K562 (cell line): ENCODE measurements around the gene SRRT. TPM values are rescaled to one million over a fixed set of nuclear protein-coding genes. Genes with fewer than 3 reads are reported as not detected.

Experiments
- ATAC-seq: fragments of 200-7000 bp; cut with Tn5 transposase; 3 replicates; pipeline ENCODE4 v1.9.1; 2020; ENCODE audit warnings: moderate library complexity
- BruUV-seq: library from RNA; stranded (reverse); fragments of 400-500 nt; replicated peaks from 2 replicates; lab custom pipeline; 2021; lab: Mats Ljungman, UMichigan
- CTCF ChIA-PET: fragments of 300-600 bp; formaldehyde crosslinking; extraction: SDS; loops from one replicate; lab custom pipeline; 2021; ENCODE audit warnings: low intra/inter-chr PET ratio; lab: Yijun Ruan, JAX
- POLR2A ChIA-PET: fragments of 300-600, 350-650 bp; sonication (Branson Sonifier 250); formaldehyde crosslinking; extraction: SDS; loops from one replicate; lab custom pipeline; 2021; ENCODE audit warnings: antibody characterized with exemption, inconsistent platforms; lab: Yijun Ruan, JAX
- DNase-seq, 4 experiments: peaks; one replicate each; pipeline versions ENCODE4 v3.0.0 to v3.0.0-alpha.2; 2011 to 2018; ENCODE audit warnings: low spot score in 3 of 4, mixed read lengths in 3 of 4; ENCODE audit errors: extremely low read depth in 1 of 4
- FAIRE-seq: peaks from 2 replicates; lab custom pipeline; 2011; peaks lifted over from hg19 to GRCh38; lab: Jason Lieb, UNC
- H2AFZ ChIP-seq: 2 replicates; pipeline ENCODE4 v1.6.0; 2011; ENCODE audit warnings: low read depth, low read length, control low read depth, inconsistent platforms
- H3K27ac ChIP-seq: fragments of 200-600 bp; 3 replicates; pipeline ENCODE4 v1.8.0; 2011; ENCODE audit warnings: low read depth, mild to moderate bottlenecking, control low read depth, inconsistent platforms, low read length, moderate library complexity, mixed read lengths; ENCODE audit errors: extremely low read depth
- H3K27me3 ChIP-seq, 2 experiments: fragments of 300-600 bp in 1 of 2; 2 replicates in 1 of 2; 3 replicates in 1 of 2; pipeline versions ENCODE4 v1.6.0 to v1.8.0; 2011; ENCODE audit warnings: inconsistent platforms in 2 of 2, low read length in 2 of 2, mild to moderate bottlenecking in 1 of 2, mixed read lengths in 1 of 2, moderate library complexity in 1 of 2; ENCODE audit not compliant: control insufficient read depth in 2 of 2, insufficient read depth in 2 of 2
- H3K36me3 ChIP-seq: fragments of 300-600 bp; 3 replicates; pipeline ENCODE4 v1.8.0; 2011; ENCODE audit warnings: mild to moderate bottlenecking, low read length, inconsistent platforms; ENCODE audit not compliant: control insufficient read depth, insufficient read depth
- H3K4me1 ChIP-seq, 2 experiments: fragments of 200-600 bp in 1 of 2; replicated peaks in 1 of 2; 2 replicates in 1 of 2; 3 replicates in 1 of 2; pipeline versions ENCODE4 v1.5.1 to v1.8.0; 2011; ENCODE audit warnings: inconsistent platforms in 2 of 2, low read length in 2 of 2, mild to moderate bottlenecking in 1 of 2, mixed read lengths in 1 of 2, moderate library complexity in 1 of 2; ENCODE audit not compliant: control insufficient read depth in 2 of 2, insufficient read depth in 2 of 2
- H3K4me2 ChIP-seq: 2 replicates; pipeline ENCODE4 v1.6.1; 2011; ENCODE audit warnings: low read length, control low read depth, inconsistent platforms, mixed read lengths; ENCODE audit not compliant: insufficient read depth
- H3K4me3 ChIP-seq: fragments of 200-600 bp; sonication (generic), shearing (Covaris generic); 2 replicates; pipeline ENCODE4 v1.5.1; 2016; ENCODE audit warnings: control low read depth, inconsistent platforms
- H3K79me2 ChIP-seq: fragments of 200-600 bp; 3 replicates; pipeline ENCODE4 v1.8.0; 2011; ENCODE audit warnings: low read length, inconsistent platforms; ENCODE audit not compliant: control insufficient read depth, insufficient read depth
- H3K9ac ChIP-seq, 2 experiments: 2 replicates each; pipeline versions ENCODE4 v1.6.0 to v1.6.1; 2011; ENCODE audit warnings: low read depth in 2 of 2, low read length in 2 of 2, control low read depth in 1 of 2, inconsistent platforms in 1 of 2, mild to moderate bottlenecking in 1 of 2, mixed read lengths in 1 of 2; ENCODE audit not compliant: insufficient read depth in 1 of 2
- H3K9me1 ChIP-seq: one replicate; pipeline ENCODE4 v1.6.0; 2011; ENCODE audit warnings: inconsistent platforms, mild to moderate bottlenecking, low read length, moderate library complexity; ENCODE audit not compliant: control insufficient read depth, insufficient read depth
- H3K9me3 ChIP-seq: replicated peaks from 2 replicates; pipeline ENCODE4 v1.5.1; 2011; ENCODE audit warnings: low read depth, low read length, inconsistent platforms; ENCODE audit not compliant: control insufficient read depth, insufficient read depth
- H4K20me1 ChIP-seq: replicated peaks from 2 replicates; pipeline ENCODE4 v1.6.1; 2011; ENCODE audit warnings: low read length, inconsistent platforms, mixed read lengths; ENCODE audit not compliant: control insufficient read depth, insufficient read depth
- XRCC4 ChIP-seq: IDR thresholded peaks from one replicate; pipeline ENCODE4 v1.6.1; 2011; ENCODE audit not compliant: insufficient read depth, insufficient read length; ENCODE audit errors: extremely low read depth
- ZNF165 ChIP-seq: fragments of 250-450 bp; sonication (Bioruptor Pico); IDR thresholded peaks from 2 replicates; pipeline ENCODE4 v1.4.0; 2020; ENCODE audit warnings: borderline replicate concordance
- ZNF347 ChIP-seq: fragments of 450-650 bp; formaldehyde crosslinking; IDR thresholded peaks from 2 replicates; pipeline ENCODE4 v1.4.0; 2020; ENCODE audit warnings: low read depth, mild to moderate bottlenecking, moderate library complexity
- ZNF778 ChIP-seq: fragments of 450-650 bp; formaldehyde crosslinking; IDR thresholded peaks from 2 replicates; pipeline ENCODE4 v1.4.0; 2020; ENCODE audit warnings: mild to moderate bottlenecking, moderate library complexity
- WGBS: fragments of 100-300 bp; shearing (Covaris generic); methylation state at CpG from one replicate; pipeline ENCODE4 v1.1.6; 2016; ENCODE audit warnings: low coverage, mixed read lengths; ENCODE audit not compliant: insufficient coverage; ENCODE audit errors: missing lambda C conversion rate; 5-methylcytosine and 5-hydroxymethylcytosine counted together
- in situ Hi-C: fragments of 300-500 bp; cut with MboI; formaldehyde crosslinking; loops from 4 replicates; pipeline ENCODE4 v1.15.0; 2018; ENCODE audit warnings: inconsistent platforms, mixed read lengths
- intact Hi-C: fragments of 100-400 bp; cut with micrococcal nuclease; formaldehyde crosslinking; loops from 2 replicates; pipeline ENCODE4 v1.14.2; 2022
- polyA plus RNA-seq, 8 experiments: library from polyadenylated mRNA; depleted of rRNA in 4 of 8; stranded (reverse) in 5 of 8; unstranded in 3 of 8; fragments of >200 nt; fragmentation: Nextera tagmentation in 2 of 8; fragmentation: Illumina TruSeq in 1 of 8; extraction: Ambion mirVana in 2 of 8; extraction: Trizol in 1 of 8; gene quantifications; 2 replicates each; pipeline versions ENCODE4 v1.2.1 to v1.2.3, GENCODE V29; 2011 to 2014; ENCODE audit warnings: inconsistent platforms in 1 of 8, missing spikeins in 1 of 8
- total RNA-seq, 7 experiments: library from RNA; depleted of rRNA in 6 of 7; stranded (reverse); fragments of >200 nt in 6 of 7; fragmentation: Illumina TruSeq in 2 of 7; extraction: Trizol in 2 of 7; gene quantifications; 2 replicates each; pipeline versions ENCODE4 v1.2.1 to v1.2.3, GENCODE V29; 2011 to 2021; ENCODE audit warnings: low replicate concordance in 1 of 7
- TF ChIP-seq, protein P1 (sequence below): fragments of 450-650 bp; conservative IDR thresholded peaks from 2 replicates; pipeline ENCODE4 v1.6.1; 2016; ENCODE audit warnings: missing genetic modification characterization, low read depth, mild to moderate bottlenecking, control low read depth, missing compliant biosample characterization

Gene SRRT
- total and polyA plus RNA-seq, 9 of the 15 experiments (the other 6 are each of a cell fraction or from before 2014, with no cell fraction given) = 10.3 to 263 (median 84.4) TPM

DNA sequence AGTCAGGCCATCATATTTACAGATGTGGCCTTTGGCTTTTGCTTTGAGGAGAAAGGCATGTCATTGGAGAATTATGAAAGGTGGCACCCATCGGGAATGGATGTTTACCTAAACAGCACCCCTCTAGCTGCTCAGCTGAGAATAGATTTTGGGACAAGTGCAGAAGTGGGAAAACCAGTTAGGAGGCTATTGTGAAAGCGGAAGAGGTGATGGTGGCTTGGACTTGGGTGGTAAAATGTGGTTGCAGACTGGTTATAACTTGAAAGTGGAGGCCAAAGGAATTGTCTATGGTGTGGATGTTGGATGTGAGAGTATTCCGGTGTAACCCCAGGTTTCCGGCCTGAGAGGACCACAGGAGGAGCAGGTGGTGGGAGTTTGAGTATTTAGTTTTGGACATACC is 27.5 kb upstream of the SRRT start:
- POLR2A ChIA-PET = interaction anchor here (1.3 kb wide), 1 partner anchor 42 kb away, joined by 4 read pairs; no protein-coding TSS in a partner anchor
- no peaks in the 10 kb centered on the region for H3K27me3 ChIP-seq
- ATAC-seq (no peak), DNase-seq (no peak), FAIRE-seq (no peak)
- WGBS = 97% methylated on average over 4 of the region's 4 CpGs
- no TSS peak for BruUV-seq
- no peaks in the 10 kb centered on the region for H4K20me1 ChIP-seq
- H3K4me3 ChIP-seq = no peak overlapping the region
- TF ChIP-seq ZNF778 (CRISPR knock-in tag) (no peak), XRCC4 (no peak), ZNF347 (CRISPR knock-in tag) (no peak), ZNF165 (CRISPR knock-in tag) (no peak)
- TF ChIP-seq, protein P1, sequence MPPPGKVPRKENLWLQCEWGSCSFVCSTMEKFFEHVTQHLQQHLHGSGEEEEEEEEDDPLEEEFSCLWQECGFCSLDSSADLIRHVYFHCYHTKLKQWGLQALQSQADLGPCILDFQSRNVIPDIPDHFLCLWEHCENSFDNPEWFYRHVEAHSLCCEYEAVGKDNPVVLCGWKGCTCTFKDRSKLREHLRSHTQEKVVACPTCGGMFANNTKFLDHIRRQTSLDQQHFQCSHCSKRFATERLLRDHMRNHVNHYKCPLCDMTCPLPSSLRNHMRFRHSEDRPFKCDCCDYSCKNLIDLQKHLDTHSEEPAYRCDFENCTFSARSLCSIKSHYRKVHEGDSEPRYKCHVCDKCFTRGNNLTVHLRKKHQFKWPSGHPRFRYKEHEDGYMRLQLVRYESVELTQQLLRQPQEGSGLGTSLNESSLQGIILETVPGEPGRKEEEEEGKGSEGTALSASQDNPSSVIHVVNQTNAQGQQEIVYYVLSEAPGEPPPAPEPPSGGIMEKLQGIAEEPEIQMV = no peak
- no peak overlapping the region for H3K9ac ChIP-seq
- no peak overlapping the region for H3K27ac ChIP-seq
- no peaks in the 10 kb centered on the region for H3K9me3 ChIP-seq
- intact Hi-C loops = no loop called here
- H3K9me1 ChIP-seq = no peaks in the 10 kb centered on the region
- in situ Hi-C loops = no loop called here
- no peak overlapping the region for H3K4me2 ChIP-seq
- H3K79me2 ChIP-seq = no peaks in the 10 kb centered on the region
- CTCF ChIA-PET = interaction anchor here (0.6 kb wide), 1 partner anchor 144 kb away, joined by 3 read pairs; no protein-coding TSS in a partner anchor
- peaks cover 5 to 13% of the 10 kb centered on the region in 2 experiments; a peak in 4 of 5 replicates for H3K4me1 ChIP-seq
- H2AFZ ChIP-seq = no peak overlapping the region
- H3K36me3 ChIP-seq = no peaks in the 10 kb centered on the region
